Measurements from ENCODE around the gene NPHP4. TPM values are rescaled to one million over a fixed set of nuclear protein-coding genes. Genes with fewer than 3 reads are reported as not detected.

The NPHP4 gene
- total RNA-seq, 1 experiment from 2014 or later = 16.8 TPM

DNA sequence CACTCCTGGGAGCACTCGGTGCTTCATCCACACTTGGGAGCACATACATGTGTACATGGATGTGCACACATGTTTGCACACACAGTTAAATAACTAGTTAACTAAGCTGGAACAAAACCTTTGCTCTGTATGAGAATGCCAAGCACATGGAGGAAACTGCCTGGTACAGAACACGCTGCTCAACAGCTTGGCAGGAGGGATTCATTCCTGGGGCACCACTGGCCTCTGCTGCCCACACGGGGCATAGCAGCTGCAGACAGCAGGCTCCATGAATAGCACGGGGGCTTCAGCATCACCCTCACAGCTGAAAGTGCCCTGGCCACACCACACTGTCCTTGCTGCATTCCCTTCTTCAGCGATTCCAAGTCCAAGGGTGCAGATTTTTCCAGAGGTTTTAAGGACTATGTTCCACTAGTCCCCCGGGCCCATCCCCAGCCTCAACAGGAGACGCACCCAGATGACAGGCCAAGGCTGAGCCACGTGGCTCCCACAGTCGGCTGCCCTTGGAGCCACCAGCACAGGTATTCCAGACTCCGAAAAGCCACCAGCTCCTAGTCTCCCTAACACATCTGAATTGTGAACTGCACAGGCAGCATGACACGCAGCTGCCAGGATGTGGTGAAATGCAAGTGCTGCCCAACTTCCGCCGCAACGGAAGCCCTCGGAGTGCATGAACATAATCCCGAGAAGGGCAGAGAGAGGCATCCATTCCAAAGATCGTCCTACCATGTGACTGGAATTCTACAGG lies 16.9 kb downstream of the NPHP4 start (continued):
- TF ChIP-seq, protein P1, sequence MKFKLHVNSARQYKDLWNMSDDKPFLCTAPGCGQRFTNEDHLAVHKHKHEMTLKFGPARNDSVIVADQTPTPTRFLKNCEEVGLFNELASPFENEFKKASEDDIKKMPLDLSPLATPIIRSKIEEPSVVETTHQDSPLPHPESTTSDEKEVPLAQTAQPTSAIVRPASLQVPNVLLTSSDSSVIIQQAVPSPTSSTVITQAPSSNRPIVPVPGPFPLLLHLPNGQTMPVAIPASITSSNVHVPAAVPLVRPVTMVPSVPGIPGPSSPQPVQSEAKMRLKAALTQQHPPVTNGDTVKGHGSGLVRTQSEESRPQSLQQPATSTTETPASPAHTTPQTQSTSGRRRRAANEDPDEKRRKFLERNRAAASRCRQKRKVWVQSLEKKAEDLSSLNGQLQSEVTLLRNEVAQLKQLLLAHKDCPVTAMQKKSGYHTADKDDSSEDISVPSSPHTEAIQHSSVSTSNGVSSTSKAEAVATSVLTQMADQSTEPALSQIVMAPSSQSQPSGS (CRISPR knock-in tag; IDR thresholded peaks at IDR 0.05; ENCODE audit: borderline replicate concordance, low read depth) = no peak
- TF ChIP-seq, protein P2, sequence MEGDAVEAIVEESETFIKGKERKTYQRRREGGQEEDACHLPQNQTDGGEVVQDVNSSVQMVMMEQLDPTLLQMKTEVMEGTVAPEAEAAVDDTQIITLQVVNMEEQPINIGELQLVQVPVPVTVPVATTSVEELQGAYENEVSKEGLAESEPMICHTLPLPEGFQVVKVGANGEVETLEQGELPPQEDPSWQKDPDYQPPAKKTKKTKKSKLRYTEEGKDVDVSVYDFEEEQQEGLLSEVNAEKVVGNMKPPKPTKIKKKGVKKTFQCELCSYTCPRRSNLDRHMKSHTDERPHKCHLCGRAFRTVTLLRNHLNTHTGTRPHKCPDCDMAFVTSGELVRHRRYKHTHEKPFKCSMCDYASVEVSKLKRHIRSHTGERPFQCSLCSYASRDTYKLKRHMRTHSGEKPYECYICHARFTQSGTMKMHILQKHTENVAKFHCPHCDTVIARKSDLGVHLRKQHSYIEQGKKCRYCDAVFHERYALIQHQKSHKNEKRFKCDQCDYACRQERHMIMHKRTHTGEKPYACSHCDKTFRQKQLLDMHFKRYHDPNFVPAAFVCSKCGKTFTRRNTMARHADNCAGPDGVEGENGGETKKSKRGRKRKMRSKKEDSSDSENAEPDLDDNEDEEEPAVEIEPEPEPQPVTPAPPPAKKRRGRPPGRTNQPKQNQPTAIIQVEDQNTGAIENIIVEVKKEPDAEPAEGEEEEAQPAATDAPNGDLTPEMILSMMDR (IDR thresholded peaks at IDR 0.05) = peak; percentile 50; the same call in 1 of the 2 replicates
- TF ChIP-seq, protein P3, sequence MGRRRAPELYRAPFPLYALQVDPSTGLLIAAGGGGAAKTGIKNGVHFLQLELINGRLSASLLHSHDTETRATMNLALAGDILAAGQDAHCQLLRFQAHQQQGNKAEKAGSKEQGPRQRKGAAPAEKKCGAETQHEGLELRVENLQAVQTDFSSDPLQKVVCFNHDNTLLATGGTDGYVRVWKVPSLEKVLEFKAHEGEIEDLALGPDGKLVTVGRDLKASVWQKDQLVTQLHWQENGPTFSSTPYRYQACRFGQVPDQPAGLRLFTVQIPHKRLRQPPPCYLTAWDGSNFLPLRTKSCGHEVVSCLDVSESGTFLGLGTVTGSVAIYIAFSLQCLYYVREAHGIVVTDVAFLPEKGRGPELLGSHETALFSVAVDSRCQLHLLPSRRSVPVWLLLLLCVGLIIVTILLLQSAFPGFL (CRISPR knock-in tag; IDR thresholded peaks at IDR 0.05; ENCODE audit: borderline replicate concordance) = no peak

DNA sequence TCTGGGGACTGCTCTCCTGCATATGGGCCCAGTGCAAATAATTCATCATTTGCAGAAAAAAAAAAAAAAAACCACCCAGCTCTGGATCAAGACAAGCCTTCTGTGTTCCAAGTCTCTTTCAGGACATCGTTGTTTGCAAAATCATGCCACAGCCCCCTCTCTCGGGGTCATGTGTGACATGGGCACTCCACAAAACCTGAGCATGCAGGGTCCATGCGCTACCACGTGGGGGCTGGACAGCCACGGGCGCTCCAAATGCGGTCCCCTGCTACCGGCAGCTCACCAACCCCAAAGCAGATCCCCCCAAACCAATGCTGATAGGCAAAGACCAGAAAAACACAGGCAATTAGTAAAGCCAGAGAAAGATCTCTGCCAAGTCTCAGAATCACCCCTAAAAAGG lies 17.6 kb downstream of the NPHP4 start:
- ChIA-PET CTCF (interaction anchor here (0.8 to 3.9 kb wide), 20 partner anchors 11 to 465 kb away, joined by 3 to 19 read pairs (median 4); partner anchors contain the start of gene NPHP4), POLR2A (interaction anchor here (0.5 kb wide), 1 partner anchor 532 kb away, joined by 3 read pairs; no protein-coding TSS in a partner anchor)
- DNase-seq (ENCODE audit: low spot score) (peak; percentile 9), ATAC-seq (no peak)
- Mint-ChIP-seq H3K9me3 (0 out of 2 replicates have a peak, but pooled peaks cover 3% of the 10 kb centered on the region), H3K4me1 (peaks cover 10% of the 10 kb centered on the region), H3K4me3 (no peak overlapping the region), H3K36me3 (peaks cover 17% of the 10 kb centered on the region), H3K27ac (no peak overlapping the region), H3K27me3 (ENCODE audit: low read depth) (no peaks in the 10 kb centered on the region)
- TF ChIP-seq IRF2 (CRISPR knock-in tag; IDR thresholded peaks at IDR 0.05; ENCODE audit: borderline replicate concordance, low read depth) = no peak
- TF ChIP-seq ZNF121 (CRISPR knock-in tag; IDR thresholded peaks at IDR 0.05) = no peak
- no peak for TF ChIP-seq SP1 (CRISPR knock-in tag; conservative IDR thresholded peaks at IDR 0.05)
- TF ChIP-seq, protein P4, sequence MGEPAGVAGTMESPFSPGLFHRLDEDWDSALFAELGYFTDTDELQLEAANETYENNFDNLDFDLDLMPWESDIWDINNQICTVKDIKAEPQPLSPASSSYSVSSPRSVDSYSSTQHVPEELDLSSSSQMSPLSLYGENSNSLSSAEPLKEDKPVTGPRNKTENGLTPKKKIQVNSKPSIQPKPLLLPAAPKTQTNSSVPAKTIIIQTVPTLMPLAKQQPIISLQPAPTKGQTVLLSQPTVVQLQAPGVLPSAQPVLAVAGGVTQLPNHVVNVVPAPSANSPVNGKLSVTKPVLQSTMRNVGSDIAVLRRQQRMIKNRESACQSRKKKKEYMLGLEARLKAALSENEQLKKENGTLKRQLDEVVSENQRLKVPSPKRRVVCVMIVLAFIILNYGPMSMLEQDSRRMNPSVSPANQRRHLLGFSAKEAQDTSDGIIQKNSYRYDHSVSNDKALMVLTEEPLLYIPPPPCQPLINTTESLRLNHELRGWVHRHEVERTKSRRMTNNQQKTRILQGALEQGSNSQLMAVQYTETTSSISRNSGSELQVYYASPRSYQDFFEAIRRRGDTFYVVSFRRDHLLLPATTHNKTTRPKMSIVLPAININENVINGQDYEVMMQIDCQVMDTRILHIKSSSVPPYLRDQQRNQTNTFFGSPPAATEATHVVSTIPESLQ (CRISPR knock-in tag; IDR thresholded peaks at IDR 0.05) = no peak
- TF ChIP-seq, protein P5, sequence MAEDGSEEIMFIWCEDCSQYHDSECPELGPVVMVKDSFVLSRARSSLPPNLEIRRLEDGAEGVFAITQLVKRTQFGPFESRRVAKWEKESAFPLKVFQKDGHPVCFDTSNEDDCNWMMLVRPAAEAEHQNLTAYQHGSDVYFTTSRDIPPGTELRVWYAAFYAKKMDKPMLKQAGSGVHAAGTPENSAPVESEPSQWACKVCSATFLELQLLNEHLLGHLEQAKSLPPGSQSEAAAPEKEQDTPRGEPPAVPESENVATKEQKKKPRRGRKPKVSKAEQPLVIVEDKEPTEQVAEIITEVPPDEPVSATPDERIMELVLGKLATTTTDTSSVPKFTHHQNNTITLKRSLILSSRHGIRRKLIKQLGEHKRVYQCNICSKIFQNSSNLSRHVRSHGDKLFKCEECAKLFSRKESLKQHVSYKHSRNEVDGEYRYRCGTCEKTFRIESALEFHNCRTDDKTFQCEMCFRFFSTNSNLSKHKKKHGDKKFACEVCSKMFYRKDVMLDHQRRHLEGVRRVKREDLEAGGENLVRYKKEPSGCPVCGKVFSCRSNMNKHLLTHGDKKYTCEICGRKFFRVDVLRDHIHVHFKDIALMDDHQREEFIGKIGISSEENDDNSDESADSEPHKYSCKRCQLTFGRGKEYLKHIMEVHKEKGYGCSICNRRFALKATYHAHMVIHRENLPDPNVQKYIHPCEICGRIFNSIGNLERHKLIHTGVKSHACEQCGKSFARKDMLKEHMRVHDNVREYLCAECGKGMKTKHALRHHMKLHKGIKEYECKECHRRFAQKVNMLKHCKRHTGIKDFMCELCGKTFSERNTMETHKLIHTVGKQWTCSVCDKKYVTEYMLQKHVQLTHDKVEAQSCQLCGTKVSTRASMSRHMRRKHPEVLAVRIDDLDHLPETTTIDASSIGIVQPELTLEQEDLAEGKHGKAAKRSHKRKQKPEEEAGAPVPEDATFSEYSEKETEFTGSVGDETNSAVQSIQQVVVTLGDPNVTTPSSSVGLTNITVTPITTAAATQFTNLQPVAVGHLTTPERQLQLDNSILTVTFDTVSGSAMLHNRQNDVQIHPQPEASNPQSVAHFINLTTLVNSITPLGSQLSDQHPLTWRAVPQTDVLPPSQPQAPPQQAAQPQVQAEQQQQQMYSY (CRISPR knock-in tag; IDR thresholded peaks at IDR 0.05) = no peak
- TF ChIP-seq, protein P6, sequence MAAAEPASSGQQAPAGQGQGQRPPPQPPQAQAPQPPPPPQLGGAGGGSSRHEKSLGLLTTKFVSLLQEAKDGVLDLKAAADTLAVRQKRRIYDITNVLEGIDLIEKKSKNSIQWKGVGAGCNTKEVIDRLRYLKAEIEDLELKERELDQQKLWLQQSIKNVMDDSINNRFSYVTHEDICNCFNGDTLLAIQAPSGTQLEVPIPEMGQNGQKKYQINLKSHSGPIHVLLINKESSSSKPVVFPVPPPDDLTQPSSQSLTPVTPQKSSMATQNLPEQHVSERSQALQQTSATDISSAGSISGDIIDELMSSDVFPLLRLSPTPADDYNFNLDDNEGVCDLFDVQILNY (CRISPR knock-in tag; IDR thresholded peaks at IDR 0.05) = no peak
- TF ChIP-seq, protein P7, sequence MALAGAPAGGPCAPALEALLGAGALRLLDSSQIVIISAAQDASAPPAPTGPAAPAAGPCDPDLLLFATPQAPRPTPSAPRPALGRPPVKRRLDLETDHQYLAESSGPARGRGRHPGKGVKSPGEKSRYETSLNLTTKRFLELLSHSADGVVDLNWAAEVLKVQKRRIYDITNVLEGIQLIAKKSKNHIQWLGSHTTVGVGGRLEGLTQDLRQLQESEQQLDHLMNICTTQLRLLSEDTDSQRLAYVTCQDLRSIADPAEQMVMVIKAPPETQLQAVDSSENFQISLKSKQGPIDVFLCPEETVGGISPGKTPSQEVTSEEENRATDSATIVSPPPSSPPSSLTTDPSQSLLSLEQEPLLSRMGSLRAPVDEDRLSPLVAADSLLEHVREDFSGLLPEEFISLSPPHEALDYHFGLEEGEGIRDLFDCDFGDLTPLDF (CRISPR knock-in tag; IDR thresholded peaks at IDR 0.05) = no peak
- TF ChIP-seq ZNF232 (CRISPR knock-in tag; IDR thresholded peaks at IDR 0.05) = no peak
- no peak for TF ChIP-seq NR2C2 (CRISPR knock-in tag; IDR thresholded peaks at IDR 0.05)
- no peak for TF ChIP-seq ELF4 (CRISPR knock-in tag; IDR thresholded peaks at IDR 0.05; ENCODE audit: low read depth)
- TF ChIP-seq, protein P8, sequence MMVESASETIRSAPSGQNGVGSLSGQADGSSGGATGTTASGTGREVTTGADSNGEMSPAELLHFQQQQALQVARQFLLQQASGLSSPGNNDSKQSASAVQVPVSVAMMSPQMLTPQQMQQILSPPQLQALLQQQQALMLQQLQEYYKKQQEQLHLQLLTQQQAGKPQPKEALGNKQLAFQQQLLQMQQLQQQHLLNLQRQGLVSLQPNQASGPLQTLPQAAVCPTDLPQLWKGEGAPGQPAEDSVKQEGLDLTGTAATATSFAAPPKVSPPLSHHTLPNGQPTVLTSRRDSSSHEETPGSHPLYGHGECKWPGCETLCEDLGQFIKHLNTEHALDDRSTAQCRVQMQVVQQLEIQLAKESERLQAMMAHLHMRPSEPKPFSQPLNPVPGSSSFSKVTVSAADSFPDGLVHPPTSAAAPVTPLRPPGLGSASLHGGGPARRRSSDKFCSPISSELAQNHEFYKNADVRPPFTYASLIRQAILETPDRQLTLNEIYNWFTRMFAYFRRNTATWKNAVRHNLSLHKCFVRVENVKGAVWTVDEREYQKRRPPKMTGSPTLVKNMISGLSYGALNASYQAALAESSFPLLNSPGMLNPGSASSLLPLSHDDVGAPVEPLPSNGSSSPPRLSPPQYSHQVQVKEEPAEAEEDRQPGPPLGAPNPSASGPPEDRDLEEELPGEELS (CRISPR knock-in tag; IDR thresholded peaks at IDR 0.05) = no peak
